ENCODE measurements around the gene DCTN4. TPM values are rescaled to one million over a fixed set of nuclear protein-coding genes. Genes with fewer than 3 reads are reported as not detected.

DCTN4 gene
- total RNA-seq, 1 donor from 2014 or later = 63.9 TPM

- peaks cover 34% of the 10 kb centered on the region for H3K4me1 Mint-ChIP-seq (ENCODE audit: unreplicated experiment)
- DNase-seq (ENCODE audit: extremely low spot score, unreplicated experiment) = no peak
- peak overlapping the region; percentile 41 for H3K4me3 Mint-ChIP-seq
- TF ChIP-seq CTCF (conservative IDR thresholded peaks at IDR 0.05) = no peak
- H3K27me3 Mint-ChIP-seq = no peaks in the 10 kb centered on the region
- H3K27ac Mint-ChIP-seq = peak overlapping the region; percentile 63
- no peaks in the 10 kb centered on the region for H3K9me3 Mint-ChIP-seq
- H3K36me3 Mint-ChIP-seq = peaks cover 6% of the 10 kb centered on the region
These were observed 22.0 kb upstream of the DCTN4 start for GRCh38 chr5:150780816-150781221.

- H3K4me1 Mint-ChIP-seq (ENCODE audit: unreplicated experiment) = peaks cover 34% of the 10 kb centered on the region
- peak overlapping the region; percentile 97 for H3K4me3 Mint-ChIP-seq
- TF ChIP-seq CTCF (conservative IDR thresholded peaks at IDR 0.05) = no peak
- no peak overlapping the region for H3K27ac Mint-ChIP-seq
- no peaks in the 10 kb centered on the region for H3K27me3 Mint-ChIP-seq
- H3K36me3 Mint-ChIP-seq = peaks cover 5% of the 10 kb centered on the region
- H3K9me3 Mint-ChIP-seq = no peaks in the 10 kb centered on the region
- no peak for DNase-seq (ENCODE audit: extremely low spot score, unreplicated experiment)
These were observed 21.4 kb upstream of the DCTN4 start for GRCh38 chr5:150780187-150780692.

GRCh38 chr5:150779397-150780186, 20.8 kb upstream of the DCTN4 start:
- no peak for DNase-seq (ENCODE audit: extremely low spot score, unreplicated experiment)
- peak overlapping the region; percentile 85 for H3K27ac Mint-ChIP-seq

GRCh38 chr5:150778517-150779396, 19.9 kb upstream of the DCTN4 start, which contains the start of gene SMIM3:
TSS of gene SMIM3 (plus strand) at chr5:150778757. CDS start at chr5:150795441, 16,684 bp downstream.
- H3K9me3 Mint-ChIP-seq = no peaks in the 10 kb centered on the region
- peak; percentile 49 for TF ChIP-seq CTCF (conservative IDR thresholded peaks at IDR 0.05)
- peaks cover 30% of the 10 kb centered on the region for H3K4me1 Mint-ChIP-seq (ENCODE audit: unreplicated experiment)
- H3K27ac Mint-ChIP-seq = peak within 1 kb of the TSS; percentile 85
- H3K27me3 Mint-ChIP-seq = no peaks in the 10 kb centered on the region
- H3K4me3 Mint-ChIP-seq = peak within 1 kb of the TSS; percentile 97
- DNase-seq (ENCODE audit: extremely low spot score, unreplicated experiment) = peak; percentile 81
- no peaks in the 10 kb centered on the region for H3K36me3 Mint-ChIP-seq

More at GRCh38 chr5:150779397-150780186, 20.8 kb upstream of the DCTN4 start:
- H3K4me3 Mint-ChIP-seq = peak overlapping the region; percentile 97
- no peaks in the 10 kb centered on the region for H3K9me3 Mint-ChIP-seq
- H3K4me1 Mint-ChIP-seq (ENCODE audit: unreplicated experiment) = peaks cover 34% of the 10 kb centered on the region
- H3K27me3 Mint-ChIP-seq = no peaks in the 10 kb centered on the region
- no peak for TF ChIP-seq CTCF (conservative IDR thresholded peaks at IDR 0.05)
- peaks cover 5% of the 10 kb centered on the region for H3K36me3 Mint-ChIP-seq

- no peak for TF ChIP-seq CTCF (conservative IDR thresholded peaks at IDR 0.05)
- H3K4me3 Mint-ChIP-seq = peak overlapping the region; percentile 97
- no peaks in the 10 kb centered on the region for H3K36me3 Mint-ChIP-seq
- no peaks in the 10 kb centered on the region for H3K27me3 Mint-ChIP-seq
- peak overlapping the region; percentile 71 for H3K27ac Mint-ChIP-seq
- H3K9me3 Mint-ChIP-seq = no peaks in the 10 kb centered on the region
- no peak for DNase-seq (ENCODE audit: extremely low spot score, unreplicated experiment)
- peaks cover 30% of the 10 kb centered on the region for H3K4me1 Mint-ChIP-seq (ENCODE audit: unreplicated experiment)
These were observed 19.3 kb upstream of the DCTN4 start for GRCh38 chr5:150778088-150778516.

Data from type B pancreatic cell (in vitro differentiated cells).